GM12801 (cell line): ENCODE results near the gene JSRP1.

Experiments used
- TF ChIP-seq, protein P1 (sequence below): IDR thresholded peaks from one replicate; pipeline ENCODE4 v1.5.1; 2011; ENCODE audit warnings: control low read depth; ENCODE audit not compliant: insufficient read length; ENCODE audit errors: extremely low read depth

JSRP1 gene

DNA sequence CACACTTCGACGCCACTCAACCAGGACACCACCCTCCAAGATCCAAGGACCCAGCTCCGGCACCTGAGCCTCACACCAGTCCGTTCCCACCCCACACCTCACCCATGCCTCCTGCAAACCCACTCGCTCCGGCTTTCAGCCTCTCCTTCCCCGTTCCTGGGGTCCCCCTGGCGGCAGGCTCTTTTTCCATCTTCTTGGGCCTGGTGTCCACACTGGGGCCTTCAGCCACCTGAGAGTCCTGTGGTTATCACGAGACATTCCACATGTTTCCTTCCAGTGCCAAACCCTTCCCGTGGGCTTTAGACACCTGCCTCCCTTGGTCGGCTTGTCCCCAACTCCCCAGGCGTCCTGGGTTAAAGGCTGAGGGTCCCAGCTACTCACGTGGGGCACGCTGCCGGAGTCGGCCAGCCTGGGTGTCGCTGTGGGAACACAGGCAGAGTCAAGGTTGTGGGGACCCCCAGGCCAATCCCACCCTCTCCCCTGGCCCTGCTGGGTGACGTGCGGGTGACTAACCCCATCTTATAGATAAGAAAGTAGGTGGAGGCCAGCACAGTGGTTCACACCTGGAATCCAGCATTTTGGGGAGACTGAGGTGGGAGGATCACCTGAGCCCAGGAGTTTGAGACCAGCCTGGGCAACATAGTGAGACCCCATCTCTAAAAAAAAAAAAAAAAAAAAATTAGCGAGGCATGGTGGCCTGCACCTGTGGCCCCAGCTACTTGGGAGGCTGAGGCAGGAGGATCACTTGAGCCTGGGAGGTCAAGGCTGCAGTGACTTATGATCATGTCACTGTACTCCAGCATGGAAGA, 1.9 kb downstream of the JSRP1 start:
- TF ChIP-seq, protein P1, sequence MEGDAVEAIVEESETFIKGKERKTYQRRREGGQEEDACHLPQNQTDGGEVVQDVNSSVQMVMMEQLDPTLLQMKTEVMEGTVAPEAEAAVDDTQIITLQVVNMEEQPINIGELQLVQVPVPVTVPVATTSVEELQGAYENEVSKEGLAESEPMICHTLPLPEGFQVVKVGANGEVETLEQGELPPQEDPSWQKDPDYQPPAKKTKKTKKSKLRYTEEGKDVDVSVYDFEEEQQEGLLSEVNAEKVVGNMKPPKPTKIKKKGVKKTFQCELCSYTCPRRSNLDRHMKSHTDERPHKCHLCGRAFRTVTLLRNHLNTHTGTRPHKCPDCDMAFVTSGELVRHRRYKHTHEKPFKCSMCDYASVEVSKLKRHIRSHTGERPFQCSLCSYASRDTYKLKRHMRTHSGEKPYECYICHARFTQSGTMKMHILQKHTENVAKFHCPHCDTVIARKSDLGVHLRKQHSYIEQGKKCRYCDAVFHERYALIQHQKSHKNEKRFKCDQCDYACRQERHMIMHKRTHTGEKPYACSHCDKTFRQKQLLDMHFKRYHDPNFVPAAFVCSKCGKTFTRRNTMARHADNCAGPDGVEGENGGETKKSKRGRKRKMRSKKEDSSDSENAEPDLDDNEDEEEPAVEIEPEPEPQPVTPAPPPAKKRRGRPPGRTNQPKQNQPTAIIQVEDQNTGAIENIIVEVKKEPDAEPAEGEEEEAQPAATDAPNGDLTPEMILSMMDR: no peak

DNA sequence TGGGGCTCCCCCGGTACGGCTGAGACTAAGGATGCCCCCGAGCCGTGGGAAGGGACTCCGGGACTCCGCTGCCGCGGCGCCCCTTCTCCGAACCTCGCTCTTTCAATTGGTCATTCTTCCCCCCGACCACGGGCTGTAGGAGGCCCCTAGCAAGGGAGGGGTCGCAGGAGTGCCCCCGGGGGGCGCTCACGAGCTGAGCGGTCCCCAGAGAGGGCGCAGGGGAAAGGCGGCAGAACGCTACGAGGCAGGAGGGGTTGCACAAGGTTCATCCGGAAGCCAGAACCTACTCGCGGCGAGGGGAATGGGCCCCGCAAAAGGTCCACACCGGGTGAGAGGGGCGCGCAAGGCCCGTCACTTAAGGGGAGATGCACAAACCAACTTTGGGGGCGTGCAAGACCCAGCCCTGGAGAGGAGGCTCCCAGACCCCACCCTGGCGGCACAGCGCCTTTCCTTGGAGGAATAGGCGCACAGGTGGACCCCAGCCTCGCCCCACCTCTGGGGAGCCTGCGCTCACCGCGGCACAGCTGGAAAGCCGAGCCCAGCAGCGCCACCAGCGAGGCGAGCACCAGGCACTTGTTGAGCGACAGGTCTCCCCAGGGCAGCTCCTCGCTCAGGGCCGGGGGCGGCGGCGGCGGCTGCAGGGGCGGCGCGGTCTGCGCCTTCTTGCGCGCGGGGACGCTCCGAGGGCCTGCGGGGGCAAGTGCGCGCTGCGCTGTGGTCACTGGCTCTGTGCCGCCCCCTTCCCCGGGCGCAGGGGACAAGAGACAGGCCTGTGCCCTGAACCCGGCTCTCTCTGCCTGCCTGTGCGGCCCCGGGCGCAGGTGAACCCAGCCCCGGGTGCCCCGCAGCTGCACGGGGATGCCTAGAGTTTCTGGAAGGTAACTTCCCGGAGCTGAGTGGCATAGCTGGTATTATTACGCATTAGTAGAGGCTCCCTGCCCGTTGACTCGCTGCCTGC, 2.8 kb downstream of the JSRP1 start:
- TF ChIP-seq, protein P1: no peak

DNA sequence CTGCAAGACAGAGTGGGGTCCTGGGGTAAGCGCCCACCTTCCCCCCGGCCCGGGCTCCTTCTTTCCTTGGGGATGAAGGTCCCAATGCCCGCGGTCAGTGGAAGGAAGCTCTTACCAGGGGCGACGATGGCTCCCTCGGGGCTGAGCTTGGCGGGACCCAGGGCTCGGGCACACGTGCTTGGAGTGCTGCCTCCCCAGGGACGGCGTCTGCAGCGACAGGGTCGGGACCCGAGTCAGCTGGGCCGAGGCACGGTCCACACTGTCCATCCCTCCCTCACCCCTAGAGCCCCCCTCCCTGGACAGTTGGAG, 3.5 kb downstream of the JSRP1 start:
- TF ChIP-seq, protein P1: no peak

DNA sequence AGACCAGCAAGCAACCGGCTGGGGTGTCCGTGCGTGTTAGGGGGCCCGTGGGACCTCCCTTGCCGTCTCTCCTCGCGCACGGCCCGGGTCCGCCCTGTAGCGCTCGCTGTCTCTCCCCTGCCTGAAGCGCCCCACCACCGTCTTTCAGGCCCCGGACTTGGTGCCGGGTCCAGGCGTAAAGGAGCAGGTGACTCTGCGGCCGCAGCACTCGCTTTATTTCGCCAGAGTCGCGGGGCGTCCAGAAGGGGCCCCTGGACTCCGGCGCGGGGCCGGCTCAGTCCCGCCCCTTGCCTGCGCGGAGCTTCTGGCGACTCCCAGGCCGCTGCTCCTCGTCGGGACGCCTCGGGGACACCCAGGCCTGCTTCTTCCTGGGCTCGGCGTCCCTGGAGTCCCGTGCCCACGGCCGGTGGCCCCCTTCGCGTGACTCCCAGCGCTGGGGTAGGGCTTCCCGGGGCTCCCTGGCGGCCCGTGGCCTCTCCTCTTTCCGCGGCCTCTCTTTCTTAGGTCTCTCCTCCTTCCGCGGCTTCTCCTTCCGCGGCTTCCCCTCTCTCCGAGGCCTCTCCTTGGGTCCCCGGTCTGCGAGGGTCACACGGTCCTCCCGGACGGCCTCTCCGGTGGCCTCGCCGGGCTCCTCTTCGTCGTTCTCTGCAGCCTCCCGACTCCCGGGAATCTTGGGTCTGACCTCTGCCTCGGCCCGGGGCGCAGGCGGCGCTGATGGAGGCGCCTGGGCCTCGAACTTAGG, 4.0 kb downstream of the JSRP1 start:
- TF ChIP-seq, protein P1: no peak

DNA sequence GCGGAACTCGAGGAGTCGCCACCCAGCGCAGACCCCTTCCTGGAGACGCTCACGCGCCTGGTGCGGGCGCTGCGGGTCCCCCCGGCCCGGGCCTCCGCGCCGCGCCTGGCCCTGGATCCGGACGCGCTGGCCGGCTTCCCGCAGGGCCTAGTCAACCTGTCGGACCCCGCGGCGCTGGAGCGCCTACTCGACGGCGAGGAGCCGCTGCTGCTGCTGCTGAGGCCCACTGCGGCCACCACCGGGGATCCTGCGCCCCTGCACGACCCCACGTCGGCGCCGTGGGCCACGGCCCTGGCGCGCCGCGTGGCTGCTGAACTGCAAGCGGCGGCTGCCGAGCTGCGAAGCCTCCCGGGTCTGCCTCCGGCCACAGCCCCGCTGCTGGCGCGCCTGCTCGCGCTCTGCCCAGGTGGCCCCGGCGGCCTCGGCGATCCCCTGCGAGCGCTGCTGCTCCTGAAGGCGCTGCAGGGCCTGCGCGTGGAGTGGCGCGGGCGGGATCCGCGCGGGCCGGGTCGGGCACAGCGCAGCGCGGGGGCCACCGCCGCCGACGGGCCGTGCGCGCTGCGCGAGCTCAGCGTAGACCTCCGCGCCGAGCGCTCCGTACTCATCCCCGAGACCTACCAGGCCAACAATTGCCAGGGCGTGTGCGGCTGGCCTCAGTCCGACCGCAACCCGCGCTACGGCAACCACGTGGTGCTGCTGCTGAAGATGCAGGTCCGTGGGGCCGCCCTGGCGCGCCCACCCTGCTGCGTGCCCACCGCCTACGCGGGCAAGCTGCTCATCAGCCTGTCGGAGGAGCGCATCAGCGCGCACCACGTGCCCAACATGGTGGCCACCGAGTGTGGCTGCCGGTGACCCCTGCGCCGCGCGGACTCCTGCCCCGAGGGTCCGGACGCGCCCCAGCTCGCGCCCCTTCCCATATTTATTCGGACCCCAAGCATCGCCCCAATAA, 4.8 kb downstream of the JSRP1 start:
- TF ChIP-seq, protein P1: no peak

DNA sequence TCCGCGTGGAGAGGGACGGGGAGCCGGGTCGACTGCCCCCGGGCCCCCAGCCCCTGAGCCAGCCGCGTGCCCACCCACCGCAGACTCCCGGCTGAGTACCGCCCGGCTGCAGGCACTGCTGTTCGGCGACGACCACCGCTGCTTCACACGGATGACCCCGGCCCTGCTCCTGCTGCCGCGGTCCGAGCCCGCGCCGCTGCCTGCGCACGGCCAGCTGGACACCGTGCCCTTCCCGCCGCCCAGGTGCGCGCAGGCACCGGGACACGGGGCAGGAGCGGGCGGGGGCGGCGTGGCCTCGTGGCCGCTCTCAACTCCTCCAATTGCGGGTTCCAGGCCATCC, 5.5 kb downstream of the JSRP1 start:
- TF ChIP-seq, protein P1: no peak
